Vagina (tissue), 2 donors: ENCODE results near the gene MTERF4.

Experiments
- CTCF ChIP-seq, 3 experiments: fragments of 450-650 bp in 2 of 3; fragments of 200-600 bp in 1 of 3; sonication (generic) in 1 of 3; IDR thresholded peaks; one replicate each; pipeline ENCODE4 v1.5.1; 2017 to 2019; ENCODE audit warnings: antibody characterized with exemption in 3 of 3, mild to moderate bottlenecking in 2 of 3, moderate library complexity in 2 of 3
- POLR2A ChIP-seq, 2 donors: fragments of 450-650 bp; IDR thresholded peaks; one replicate each; pipeline ENCODE4 v1.6.1; 2017; ENCODE audit warnings: antibody characterized with exemption in 2 of 2, mild to moderate bottlenecking in 2 of 2, moderate library complexity in 2 of 2
- POLR2AphosphoS5 ChIP-seq, 2 donors: sonication (generic); formaldehyde crosslinking; IDR thresholded peaks; one replicate each; pipeline ENCODE4 v1.9.0; 2017; ENCODE audit warnings: antibody characterized with exemption in 2 of 2, mild to moderate bottlenecking in 2 of 2, low read depth in 1 of 2; ENCODE audit not compliant: insufficient read depth in 1 of 2

GRCh38 chr2:241109210-241110088 is 7.4 kb upstream of the MTERF4 start:
- TF ChIP-seq POLR2A (IDR thresholded peaks at IDR 0.05) (no peak), CTCF (IDR thresholded peaks at IDR 0.05) (no peak), POLR2AphosphoS5 (IDR thresholded peaks at IDR 0.05; ENCODE audit: insufficient read depth in 1 of 2, low read depth in 1 of 2) (no peak)
